K562 (cell line): ENCODE data around the gene PSMA5. TPM values are rescaled to one million over a fixed set of nuclear protein-coding genes. Genes with fewer than 3 reads are reported as not detected.

Source experiments
- CBFA2T2 ChIP-seq: fragments of 450-650 bp; conservative IDR thresholded peaks from 2 replicates; pipeline ENCODE4 v1.6.1; 2017; ENCODE audit warnings: mild to moderate bottlenecking
- CBFA2T3 ChIP-seq: fragments of 450-650 bp; IDR thresholded peaks from 2 replicates; pipeline ENCODE4 v1.6.1; 2017
- CREB5 ChIP-seq: fragments of 250-450 bp; sonication (Bioruptor Pico); IDR thresholded peaks from 2 replicates; pipeline ENCODE4 v1.5.0; 2020; ENCODE audit warnings: mild to moderate bottlenecking
- ESRRA ChIP-seq: fragments of 450-650 bp; IDR thresholded peaks from 2 replicates; pipeline ENCODE4 v1.6.1; 2014; ENCODE audit warnings: low read depth, mild to moderate bottlenecking, moderate library complexity, borderline replicate concordance
- HMBOX1 ChIP-seq: sonication (generic); IDR thresholded peaks from 2 replicates; pipeline ENCODE4 v1.6.1; 2016
- HNRNPH1 ChIP-seq: fragments of 200-400 bp; formaldehyde crosslinking; optimal IDR thresholded peaks from 2 replicates; pipeline ENCODE3; 2017; ENCODE audit warnings: low read depth, mild to moderate bottlenecking, low read length, moderate library complexity
- MEF2D ChIP-seq: conservative IDR thresholded peaks from 2 replicates; pipeline ENCODE4 v1.6.1; 2016; ENCODE audit warnings: low read depth, missing genetic modification characterization, missing compliant biosample characterization
- NFXL1 ChIP-seq: fragments of 450-650 bp; formaldehyde crosslinking; IDR thresholded peaks from 2 replicates; pipeline ENCODE4 v1.4.0; 2021; ENCODE audit warnings: mild to moderate bottlenecking
- POLR2G ChIP-seq: fragments of 200-400 bp; formaldehyde crosslinking; IDR thresholded peaks from 2 replicates; pipeline ENCODE4 v1.6.1; 2017; ENCODE audit warnings: low read depth, mild to moderate bottlenecking, antibody characterized with exemption, low read length, moderate library complexity
- RBM25 ChIP-seq: fragments of 200-400 bp; formaldehyde crosslinking; IDR thresholded peaks from 2 replicates; pipeline ENCODE4 v1.6.1; 2018; ENCODE audit warnings: low read length, low read depth, moderate library complexity; ENCODE audit not compliant: severe bottlenecking
- SPI1 ChIP-seq: IDR thresholded peaks from 2 replicates; pipeline ENCODE4 v1.6.1; 2011; ENCODE audit warnings: low read depth, low read length, control low read depth, borderline replicate concordance
- ZNF140 ChIP-seq: fragments of 250-450 bp; sonication (Bioruptor Pico); IDR thresholded peaks from 2 replicates; pipeline ENCODE4 v1.8.0; 2021; ENCODE audit warnings: moderate library complexity, mild to moderate bottlenecking, inconsistent platforms
- ZNF280B ChIP-seq: fragments of 250-450 bp; sonication (Bioruptor Pico); IDR thresholded peaks from 2 replicates; pipeline ENCODE4 v1.5.1; 2021; ENCODE audit warnings: mild to moderate bottlenecking
- polyA plus RNA-seq, 8 experiments: library from polyadenylated mRNA; depleted of rRNA in 4 of 8; stranded (reverse) in 5 of 8; unstranded in 3 of 8; fragments of >200 nt; fragmentation: Nextera tagmentation in 2 of 8; fragmentation: Illumina TruSeq in 1 of 8; extraction: Ambion mirVana in 2 of 8; extraction: Trizol in 1 of 8; gene quantifications; 2 replicates each; pipeline versions ENCODE4 v1.2.1 to v1.2.3, GENCODE V29; 2011 to 2014; ENCODE audit warnings: inconsistent platforms in 1 of 8, missing spikeins in 1 of 8
- total RNA-seq, 7 experiments: library from RNA; depleted of rRNA in 6 of 7; stranded (reverse); fragments of >200 nt in 6 of 7; fragmentation: Illumina TruSeq in 2 of 7; extraction: Trizol in 2 of 7; gene quantifications; 2 replicates each; pipeline versions ENCODE4 v1.2.1 to v1.2.3, GENCODE V29; 2011 to 2021; ENCODE audit warnings: low replicate concordance in 1 of 7

Gene PSMA5
- total and polyA plus RNA-seq, 9 of the 15 experiments (the other 6 are each of a cell fraction or from before 2014, with no cell fraction given): 82.6 to 542 (median 287) TPM

GRCh38 chr1:109383087-109383779 lies 43.0 kb downstream of the PSMA5 start (continued):
- TF ChIP-seq HMBOX1: peak; percentile 60; the same call in 1 of the 2 replicates
- no peak for TF ChIP-seq ZNF280B
- TF ChIP-seq SPI1: peak; percentile 37; the same call in 1 of the 2 replicates
- TF ChIP-seq RBM25: no peak
- peak; percentile 14; the same call in 1 of the 2 replicates for TF ChIP-seq CBFA2T3
- no peak for TF ChIP-seq ZNF140 (CRISPR knock-in tag)
- TF ChIP-seq ESRRA: no peak
- TF ChIP-seq POLR2G: no peak
- no peak for TF ChIP-seq NFXL1 (CRISPR knock-in tag)
- TF ChIP-seq CREB5 (CRISPR knock-in tag): no peak
- 0 out of 2 replicates have a peak, but pooled peaks have one; percentile 20 for TF ChIP-seq MEF2D (tag)
- TF ChIP-seq HNRNPH1: no peak
- no peak for TF ChIP-seq CBFA2T2
